ENCODE data around the gene CD99L2.

CD99L2 gene

GRCh38 chrX:150848914-150849365 lies 49.5 kb downstream of the CD99L2 start:
- Histone ChIP-seq H3K27ac (ENCODE audit: low read depth, low read length, poor library complexity, severe bottlenecking) (no peak overlapping the region), H3K79me2 (ENCODE audit: insufficient read depth, low read length) (no peaks in the 10 kb centered on the region), H3K4me3 (ENCODE audit: low read depth, low read length, poor library complexity, severe bottlenecking) (no peak overlapping the region), H3K9me2 (ENCODE audit: low read depth, low read length) (no peaks in the 10 kb centered on the region), H3K9me3 (ENCODE audit: low read length) (no peaks in the 10 kb centered on the region), H3K27me3 (ENCODE audit: insufficient read depth, low read length) (no peaks in the 10 kb centered on the region), H3K36me3 (ENCODE audit: insufficient read depth, low read length) (no peaks in the 10 kb centered on the region), H3F3A (ENCODE audit: insufficient read depth, low read length) (no peaks in the 10 kb centered on the region), H3K9ac (ENCODE audit: low read length) (no peak overlapping the region), H3K4me2 (ENCODE audit: low read length) (no peak overlapping the region), H3K4me1 (ENCODE audit: insufficient read depth, low read length, severe bottlenecking) (no peaks in the 10 kb centered on the region), H2AFZ (ENCODE audit: low read length) (no peak overlapping the region), H4K20me1 (ENCODE audit: insufficient read depth, low read length) (no peaks in the 10 kb centered on the region)
- TF ChIP-seq EZH2 (IDR thresholded peaks at IDR 0.05; ENCODE audit: borderline replicate concordance, low read length) = no peak
- TF ChIP-seq CTCF (IDR thresholded peaks at IDR 0.05; ENCODE audit: low read length) = no peak

GRCh38 chrX:150847088-150847487 lies 51.4 kb downstream of the CD99L2 start:
- Histone ChIP-seq H3F3A (ENCODE audit: insufficient read depth, low read length) (no peaks in the 10 kb centered on the region), H2AFZ (ENCODE audit: low read length) (no peak overlapping the region), H3K4me2 (ENCODE audit: low read length) (no peak overlapping the region), H3K9ac (ENCODE audit: low read length) (no peak overlapping the region), H3K79me2 (ENCODE audit: insufficient read depth, low read length) (no peaks in the 10 kb centered on the region), H3K4me3 (ENCODE audit: low read depth, low read length, poor library complexity, severe bottlenecking) (no peak overlapping the region), H3K27ac (ENCODE audit: low read depth, low read length, poor library complexity, severe bottlenecking) (no peak overlapping the region), H3K9me3 (ENCODE audit: low read length) (no peaks in the 10 kb centered on the region), H3K4me1 (ENCODE audit: insufficient read depth, low read length, severe bottlenecking) (no peaks in the 10 kb centered on the region), H3K9me2 (ENCODE audit: low read depth, low read length) (no peaks in the 10 kb centered on the region), H3K36me3 (ENCODE audit: insufficient read depth, low read length) (no peaks in the 10 kb centered on the region), H3K27me3 (ENCODE audit: insufficient read depth, low read length) (no peaks in the 10 kb centered on the region), H4K20me1 (ENCODE audit: insufficient read depth, low read length) (no peaks in the 10 kb centered on the region)
- TF ChIP-seq EZH2 (IDR thresholded peaks at IDR 0.05; ENCODE audit: borderline replicate concordance, low read length) = no peak
- TF ChIP-seq CTCF (IDR thresholded peaks at IDR 0.05; ENCODE audit: low read length) = no peak

- TF ChIP-seq EZH2 (IDR thresholded peaks at IDR 0.05; ENCODE audit: borderline replicate concordance, low read length) = no peak
- no peak for TF ChIP-seq CTCF (IDR thresholded peaks at IDR 0.05; ENCODE audit: low read length)
- H3K4me1 ChIP-seq (ENCODE audit: insufficient read depth, low read length, severe bottlenecking) = no peaks in the 10 kb centered on the region
- H4K20me1 ChIP-seq (ENCODE audit: insufficient read depth, low read length) = no peaks in the 10 kb centered on the region
Measured at GRCh38 chrX:150846130-150846529, 52.3 kb downstream of the CD99L2 start.

More at GRCh38 chrX:150846130-150846529, 52.3 kb downstream of the CD99L2 start:
- Histone ChIP-seq H3K9ac (ENCODE audit: low read length) (no peak overlapping the region), H3K79me2 (ENCODE audit: insufficient read depth, low read length) (no peaks in the 10 kb centered on the region), H3K4me3 (ENCODE audit: low read depth, low read length, poor library complexity, severe bottlenecking) (no peak overlapping the region), H3K27me3 (ENCODE audit: insufficient read depth, low read length) (no peaks in the 10 kb centered on the region), H3K9me2 (ENCODE audit: low read depth, low read length) (no peaks in the 10 kb centered on the region), H3K9me3 (ENCODE audit: low read length) (no peaks in the 10 kb centered on the region), H3F3A (ENCODE audit: insufficient read depth, low read length) (no peaks in the 10 kb centered on the region), H3K36me3 (ENCODE audit: insufficient read depth, low read length) (no peaks in the 10 kb centered on the region), H3K4me2 (ENCODE audit: low read length) (no peak overlapping the region), H2AFZ (ENCODE audit: low read length) (no peak overlapping the region), H3K27ac (ENCODE audit: low read depth, low read length, poor library complexity, severe bottlenecking) (no peak overlapping the region)
